GM10266 (cell line): ENCODE results near the gene DEFB128.

ENCODE experiments used
- DNase-seq: peaks from one replicate; pipeline ENCODE4 v3.0.0; 2012; ENCODE audit errors: extremely low spot score
- TF ChIP-seq, protein P1 (sequence below): IDR thresholded peaks from 2 replicates; pipeline ENCODE4 v1.5.1; 2012; ENCODE audit warnings: mild to moderate bottlenecking, low read depth; ENCODE audit not compliant: control insufficient read depth, insufficient read depth; ENCODE audit errors: missing control alignments

Gene DEFB128

DNA sequence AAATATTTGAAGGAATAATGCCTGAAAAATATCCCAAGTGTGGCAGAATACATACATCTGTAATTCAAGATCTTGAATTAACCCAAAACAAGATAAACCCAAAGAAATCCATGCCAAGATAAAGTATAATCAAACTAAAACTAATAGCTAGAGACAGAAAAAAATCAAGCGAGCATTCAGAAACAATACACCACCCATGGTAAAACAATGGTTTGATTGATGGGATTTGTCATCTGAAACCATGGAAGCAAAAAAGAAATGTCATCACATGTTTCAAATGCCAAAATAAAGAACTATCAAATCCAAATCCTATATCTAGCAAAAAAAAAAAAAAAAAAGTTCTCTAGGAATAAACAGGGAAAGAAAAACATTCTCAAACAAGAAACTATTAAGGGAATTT, 37.4 kb downstream of the DEFB128 start:
- TF ChIP-seq, protein P1, sequence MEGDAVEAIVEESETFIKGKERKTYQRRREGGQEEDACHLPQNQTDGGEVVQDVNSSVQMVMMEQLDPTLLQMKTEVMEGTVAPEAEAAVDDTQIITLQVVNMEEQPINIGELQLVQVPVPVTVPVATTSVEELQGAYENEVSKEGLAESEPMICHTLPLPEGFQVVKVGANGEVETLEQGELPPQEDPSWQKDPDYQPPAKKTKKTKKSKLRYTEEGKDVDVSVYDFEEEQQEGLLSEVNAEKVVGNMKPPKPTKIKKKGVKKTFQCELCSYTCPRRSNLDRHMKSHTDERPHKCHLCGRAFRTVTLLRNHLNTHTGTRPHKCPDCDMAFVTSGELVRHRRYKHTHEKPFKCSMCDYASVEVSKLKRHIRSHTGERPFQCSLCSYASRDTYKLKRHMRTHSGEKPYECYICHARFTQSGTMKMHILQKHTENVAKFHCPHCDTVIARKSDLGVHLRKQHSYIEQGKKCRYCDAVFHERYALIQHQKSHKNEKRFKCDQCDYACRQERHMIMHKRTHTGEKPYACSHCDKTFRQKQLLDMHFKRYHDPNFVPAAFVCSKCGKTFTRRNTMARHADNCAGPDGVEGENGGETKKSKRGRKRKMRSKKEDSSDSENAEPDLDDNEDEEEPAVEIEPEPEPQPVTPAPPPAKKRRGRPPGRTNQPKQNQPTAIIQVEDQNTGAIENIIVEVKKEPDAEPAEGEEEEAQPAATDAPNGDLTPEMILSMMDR = no peak
- no peak for DNase-seq

DNA sequence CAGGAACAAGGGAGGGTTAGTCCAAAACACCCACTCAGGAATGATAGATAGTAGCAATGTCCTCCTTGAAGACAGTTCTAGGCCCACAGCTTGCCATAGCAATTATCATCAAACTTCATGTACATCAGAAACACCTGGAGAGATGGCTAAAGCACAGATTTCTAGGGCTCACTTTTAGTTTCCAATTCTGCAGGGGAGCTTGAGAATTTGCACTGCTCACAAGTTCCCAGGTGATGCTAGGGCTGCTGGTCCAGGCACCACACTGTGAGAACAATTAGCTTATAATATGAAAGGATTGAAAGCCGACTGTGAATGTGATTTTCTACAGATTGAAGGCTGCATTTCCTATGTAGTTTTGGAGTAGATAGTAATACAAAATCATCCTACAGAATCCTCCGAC, 43.6 kb downstream of the DEFB128 start:
- DNase-seq = no peak
- TF ChIP-seq, protein P1 = no peak

DNA sequence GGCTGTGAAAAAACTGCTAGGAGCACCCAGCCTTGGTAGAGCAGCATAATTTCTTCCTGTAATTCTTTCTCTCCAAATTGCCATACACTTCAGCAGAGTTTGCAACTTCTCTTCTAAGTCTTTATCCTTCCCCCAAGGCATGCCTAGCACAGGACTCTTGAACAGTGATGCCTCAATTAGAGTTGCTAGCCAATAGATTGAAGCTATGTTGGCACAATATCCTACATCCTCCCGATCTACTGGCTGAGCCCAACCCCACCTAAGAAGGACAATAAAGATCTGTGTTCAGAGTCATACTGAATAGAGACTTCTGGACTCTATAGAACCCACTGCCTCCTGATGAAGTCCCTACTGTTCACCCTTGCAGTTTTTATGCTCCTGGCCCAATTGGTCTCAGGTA, 47.2 kb downstream of the DEFB128 start, which contains the start of gene DEFB126:
Gene DEFB126, plus strand, starts transcription at position 301 of the 400 bp plus-strand sequence. Its CDS starts 39 bp downstream, at position 340.
- TF ChIP-seq, protein P1 = no peak
- DNase-seq = no peak
